HEK293 (cell line): ENCODE measurements around the gene NINJ1.
"Not testable (repeated sequence)": the region's sequence is repeated elsewhere in the genome, so short reads cannot be mapped to it uniquely, and the experiment has no call there.

ENCODE experiments used
- CTCF ChIA-PET: fragments of 350-600 bp; formaldehyde crosslinking; extraction: SDS; loops from one replicate; lab custom pipeline; 2021; ENCODE audit warnings: antibody characterized with exemption; lab: Yijun Ruan, JAX
- POLR2A ChIA-PET: fragments of 300-600 bp; formaldehyde crosslinking; extraction: SDS; loops from one replicate; lab custom pipeline; 2020; ENCODE audit warnings: antibody characterized with exemption, inconsistent platforms; lab: Yijun Ruan, JAX
- H3K27ac ChIP-seq: fragments of 200-500 bp; sonication (Bioruptor generic); 2 replicates; pipeline ENCODE4 v1.5.1; 2014; ENCODE audit warnings: low read depth, low read length, control low read depth, inconsistent platforms; ENCODE audit errors: extremely low read depth
- H3K36me3 ChIP-seq, 2 experiments: fragments of 200-500 bp in 1 of 2; sonication (Bioruptor generic) in 1 of 2; 1 replicate in 1 of 2; 2 replicates in 1 of 2; pipeline ENCODE4 v1.5.1; 2014 to 2017; ENCODE audit warnings: inconsistent platforms in 2 of 2, low read length in 2 of 2; ENCODE audit not compliant: control insufficient read depth in 2 of 2, insufficient read depth in 1 of 2
- H3K4me1 ChIP-seq: fragments of 200-500 bp; sonication (Bioruptor generic); 2 replicates; pipeline ENCODE4 v1.5.1; 2014; ENCODE audit warnings: mild to moderate bottlenecking, low read length, inconsistent platforms; ENCODE audit not compliant: control insufficient read depth, insufficient read depth
- H3K4me3 ChIP-seq: 2 replicates; pipeline ENCODE4 v1.5.1; 2011; ENCODE audit warnings: low read depth, mild to moderate bottlenecking, control low read depth, low read length, moderate library complexity
- H3K9me3 ChIP-seq: fragments of 200-500 bp; sonication (Bioruptor generic); 2 replicates; pipeline ENCODE4 v1.5.1; 2014; ENCODE audit warnings: low read depth, low read length, inconsistent platforms; ENCODE audit not compliant: control insufficient read depth, insufficient read depth
- INSM2 ChIP-seq: fragments of 450-650 bp; formaldehyde crosslinking; IDR thresholded peaks from 2 replicates; pipeline ENCODE4 v1.5.1; 2016; ENCODE audit warnings: missing biosample characterization, missing genetic modification characterization
- KLF1 ChIP-seq: fragments of 450-650 bp; formaldehyde crosslinking; IDR thresholded peaks from 2 replicates; pipeline ENCODE4 v1.5.1; 2016; ENCODE audit warnings: missing biosample characterization, missing genetic modification characterization
- KLF16 ChIP-seq: fragments of 450-650 bp; formaldehyde crosslinking; IDR thresholded peaks from 2 replicates; pipeline ENCODE4 v1.5.1; 2017; ENCODE audit warnings: missing biosample characterization, missing genetic modification characterization
- SETDB1 ChIP-seq: IDR thresholded peaks from one replicate; pipeline ENCODE4 v1.6.1; 2017; ENCODE audit warnings: mild to moderate bottlenecking, low read length, moderate library complexity, mixed read lengths; ENCODE audit not compliant: insufficient read length
- TRIM28 ChIP-seq: IDR thresholded peaks from 2 replicates; pipeline ENCODE4 v1.6.1; 2011; ENCODE audit warnings: low read length, control low read depth, borderline replicate concordance
- YY2 ChIP-seq: fragments of 450-650 bp; formaldehyde crosslinking; IDR thresholded peaks from 2 replicates; pipeline ENCODE4 v1.5.1; 2016; ENCODE audit warnings: missing biosample characterization, missing genetic modification characterization
- ZBTB17 ChIP-seq: fragments of 450-650 bp; formaldehyde crosslinking; IDR thresholded peaks from 2 replicates; pipeline ENCODE4 v1.5.1; 2016; ENCODE audit warnings: missing biosample characterization, missing genetic modification characterization
- ZBTB49 ChIP-seq: fragments of 450-650 bp; formaldehyde crosslinking; IDR thresholded peaks from 2 replicates; pipeline ENCODE4 v1.5.1; 2016; ENCODE audit warnings: missing biosample characterization, missing genetic modification characterization, low read depth
- ZNF248 ChIP-seq: fragments of 450-650 bp; formaldehyde crosslinking; IDR thresholded peaks from 2 replicates; pipeline ENCODE4 v1.5.1; 2017; ENCODE audit warnings: missing biosample characterization, missing genetic modification characterization
- ZNF311 ChIP-seq: fragments of 450-650 bp; formaldehyde crosslinking; IDR thresholded peaks from 2 replicates; pipeline ENCODE4 v1.5.1; 2017; ENCODE audit warnings: missing biosample characterization, missing genetic modification characterization, borderline replicate concordance
- ZNF354C ChIP-seq: fragments of 450-650 bp; formaldehyde crosslinking; IDR thresholded peaks from 2 replicates; pipeline ENCODE4 v1.5.1; 2016; ENCODE audit warnings: missing biosample characterization, missing genetic modification characterization, low read depth, borderline replicate concordance
- ZNF362 ChIP-seq: fragments of 450-650 bp; formaldehyde crosslinking; IDR thresholded peaks from 2 replicates; pipeline ENCODE4 v1.5.1; 2016; ENCODE audit warnings: missing biosample characterization, missing genetic modification characterization
- ZNF366 ChIP-seq: fragments of 450-650 bp; formaldehyde crosslinking; conservative IDR thresholded peaks from 2 replicates; pipeline ENCODE4 v1.5.1; 2016; ENCODE audit warnings: missing biosample characterization, missing genetic modification characterization
- ZNF394 ChIP-seq: fragments of 450-650 bp; formaldehyde crosslinking; IDR thresholded peaks from 2 replicates; pipeline ENCODE4 v1.5.1; 2016; ENCODE audit warnings: missing biosample characterization, missing genetic modification characterization, mild to moderate bottlenecking, moderate library complexity, borderline replicate concordance
- ZNF433 ChIP-seq: fragments of 450-650 bp; formaldehyde crosslinking; IDR thresholded peaks from 2 replicates; pipeline ENCODE4 v1.5.1; 2016; ENCODE audit warnings: missing biosample characterization, missing genetic modification characterization, low read depth
- ZNF521 ChIP-seq: fragments of 450-650 bp; formaldehyde crosslinking; IDR thresholded peaks from 2 replicates; pipeline ENCODE4 v1.5.1; 2017; ENCODE audit warnings: missing biosample characterization, mild to moderate bottlenecking, missing genetic modification characterization
- ZNF623 ChIP-seq: fragments of 450-650 bp; formaldehyde crosslinking; IDR thresholded peaks from 2 replicates; pipeline ENCODE4 v1.5.1; 2016; ENCODE audit warnings: missing biosample characterization, missing genetic modification characterization

The NINJ1 gene

DNA sequence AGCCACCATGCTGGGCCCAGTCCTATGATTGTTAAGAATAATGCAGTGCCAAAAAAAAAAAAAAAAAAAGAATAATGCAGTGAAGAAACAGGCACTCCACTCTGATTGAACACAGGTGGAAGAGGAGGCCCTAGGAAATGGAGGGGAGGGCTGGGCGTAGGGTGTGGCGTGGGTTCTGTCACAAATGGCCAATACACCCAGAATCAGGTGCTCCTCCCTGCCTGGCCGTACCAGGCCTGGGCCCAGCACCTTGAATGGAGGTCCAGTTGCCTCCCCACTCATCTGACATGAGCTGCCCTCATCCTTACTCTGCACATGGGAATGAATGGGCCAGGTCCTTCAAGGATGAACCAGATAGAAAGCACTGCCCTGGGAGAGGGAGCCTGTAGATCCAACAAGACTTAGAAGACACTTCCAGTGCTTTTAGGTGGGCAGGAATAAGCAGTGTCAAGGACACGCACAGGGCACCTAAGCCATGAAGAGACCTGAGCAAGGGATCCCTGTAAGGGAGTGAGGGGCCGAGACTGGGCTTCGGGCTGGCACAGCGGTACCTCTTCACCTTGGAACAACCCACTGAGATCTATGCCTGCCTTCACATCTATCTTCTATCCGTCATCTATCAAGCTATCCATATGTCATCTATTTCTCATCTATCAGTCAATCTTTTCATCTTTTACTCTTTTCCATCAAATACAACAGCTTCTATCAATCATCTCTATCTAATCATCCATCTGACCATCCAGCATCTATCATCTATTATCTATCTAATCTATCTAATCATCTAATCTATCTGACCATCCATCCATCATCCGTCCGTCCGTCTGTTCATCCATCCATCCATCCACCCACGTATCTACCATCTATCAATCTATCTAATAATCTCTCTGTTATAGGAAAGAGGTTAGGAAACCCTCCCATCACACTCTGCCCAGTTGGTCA, 15.9 kb downstream of the NINJ1 start:
- CTCF ChIA-PET = interaction anchor here (0.6 to 4.0 kb wide), 5 partner anchors 8 to 250 kb away, joined by 3 to 43 read pairs (median 3); no protein-coding TSS in a partner anchor
- H3K27ac ChIP-seq = no peak overlapping the region

DNA sequence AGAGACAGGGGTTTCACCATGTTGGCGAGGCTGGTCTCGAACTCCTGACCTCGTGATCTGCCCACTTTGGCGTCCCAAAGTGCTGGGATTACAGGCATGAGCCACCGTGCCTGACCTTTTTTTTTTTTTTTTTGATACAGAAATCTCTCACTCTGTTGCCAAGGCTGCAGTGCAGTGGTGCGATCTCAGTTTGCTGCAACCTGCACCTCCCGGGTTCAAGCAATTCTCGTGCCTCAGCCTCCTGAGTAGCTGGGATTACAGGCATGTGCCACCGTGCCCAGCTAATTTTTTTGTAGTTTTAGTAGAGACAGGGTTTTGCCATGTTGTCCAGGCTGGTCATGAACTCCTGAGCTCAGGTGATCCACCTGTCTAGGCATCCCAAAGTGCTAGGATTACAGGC, 16.5 kb downstream of the NINJ1 start:
- H3K27ac ChIP-seq, POLR2A ChIA-PET, H3K9me3 ChIP-seq, H3K4me3 ChIP-seq, H3K4me1 ChIP-seq: not testable (repeated sequence)
- CTCF ChIA-PET = interaction anchor here (1.0 to 4.0 kb wide), 2 partner anchors 8 to 114 kb away, joined by 3 to 43 read pairs; no protein-coding TSS in a partner anchor
- peaks cover 0 to 15% of the 10 kb centered on the region in 2 experiments; a peak in 1 of 3 replicates for H3K36me3 ChIP-seq

More for the DNA sequence above, 15.9 kb downstream of the NINJ1 start:
- TF ChIP-seq ZNF366 (peak; percentile 70), YY2 (tag by site-specific recombination) (no peak), ZNF394 (tag by site-specific recombination) (no peak), ZBTB17 (peak; percentile 50; the same call in 1 of the 2 replicates), KLF1 (tag by site-specific recombination) (peak; percentile 46; the same call in 1 of the 2 replicates)
- Histone ChIP-seq H3K4me3 (no peak overlapping the region), H3K9me3 (no peaks in the 10 kb centered on the region), H3K4me1 (peaks cover 3% of the 10 kb centered on the region; the same call in 1 of the 2 replicates), H3K36me3 (peaks cover 0 to 20% of the 10 kb centered on the region in 2 experiments; a peak in 1 of 3 replicates)
- POLR2A ChIA-PET = interaction anchor here (0.7 to 2.7 kb wide), 4 partner anchors 9 to 23 kb away, joined by 3 to 23 read pairs (median 6); partner anchors contain the start of gene NINJ1

GRCh38 chr9:93116072-93116961, 17.7 kb downstream of the NINJ1 start:
- Histone ChIP-seq H3K9me3 (no peaks in the 10 kb centered on the region), H3K4me1 (peaks cover 3% of the 10 kb centered on the region; the same call in 1 of the 2 replicates), H3K36me3 (peaks cover 0 to 10% of the 10 kb centered on the region in 2 experiments; a peak in 1 of 3 replicates), H3K27ac (no peak overlapping the region), H3K4me3 (no peak overlapping the region)
- CTCF ChIA-PET = no interaction called here
- POLR2A ChIA-PET = interaction anchor here (0.6 to 0.9 kb wide), 2 partner anchors 18 to 361 kb away, joined by 3 to 4 read pairs; partner anchors contain the start of gene NINJ1
- TF ChIP-seq ZNF433 (tag by site-specific recombination) (no peak), TRIM28 (no peak), ZNF623 (tag by site-specific recombination) (no peak), ZNF248 (tag by site-specific recombination) (no peak), ZNF354C (no peak), SETDB1 (no peak), ZNF311 (tag by site-specific recombination) (no peak), KLF16 (tag by site-specific recombination) (no peak), ZNF521 (tag by site-specific recombination) (no peak), ZNF362 (no peak), ZBTB49 (tag by site-specific recombination) (no peak), INSM2 (tag by site-specific recombination) (no peak), ZNF394 (tag by site-specific recombination) (no peak)
